Astrocyte (in vitro differentiated cells and primary cell): ENCODE data around the gene SEMA6A. TPM values are rescaled to one million over a fixed set of nuclear protein-coding genes. Genes with fewer than 3 reads are reported as not detected.

ENCODE experiments used
- DNase-seq: peaks from one replicate; pipeline ENCODE4 v3.0.0-alpha.2; 2010; ENCODE audit warnings: low read depth
- FAIRE-seq: peaks from 2 replicates; lab custom pipeline; 2011; peaks lifted over from hg19 to GRCh38; lab: Jason Lieb, UNC
- H2AFZ ChIP-seq: 2 replicates; pipeline ENCODE4 v1.6.0; 2012; ENCODE audit warnings: low read depth, low read length, inconsistent platforms
- H3K27ac ChIP-seq: 2 replicates; pipeline ENCODE4 v1.5.1; 2011; ENCODE audit warnings: low read depth, low read length, inconsistent platforms
- H3K27me3 ChIP-seq: 2 replicates; pipeline ENCODE4 v1.6.0; 2011; ENCODE audit warnings: low read length, inconsistent platforms; ENCODE audit not compliant: insufficient read depth
- H3K36me3 ChIP-seq: 2 replicates; pipeline ENCODE4 v1.5.1; 2011; ENCODE audit warnings: low read length, inconsistent platforms; ENCODE audit not compliant: insufficient read depth
- H3K4me1 ChIP-seq: 2 replicates; pipeline ENCODE4 v1.5.1; 2011; ENCODE audit warnings: low read length, inconsistent platforms; ENCODE audit not compliant: insufficient read depth
- H3K4me2 ChIP-seq: 2 replicates; pipeline ENCODE4 v1.6.0; 2012; ENCODE audit warnings: low read length, inconsistent platforms
- H3K4me3 ChIP-seq: 2 replicates; pipeline ENCODE4 v1.5.1; 2011; ENCODE audit warnings: low read depth, mild to moderate bottlenecking, low read length, inconsistent platforms; ENCODE audit not compliant: insufficient read depth
- H3K79me2 ChIP-seq: 2 replicates; pipeline ENCODE4 v1.6.0; 2012; ENCODE audit warnings: mild to moderate bottlenecking, low read length, inconsistent platforms; ENCODE audit not compliant: insufficient read depth
- H3K9ac ChIP-seq: 2 replicates; pipeline ENCODE4 v1.6.0; 2012; ENCODE audit warnings: mild to moderate bottlenecking, low read length, inconsistent platforms
- H3K9me3 ChIP-seq: 2 replicates; pipeline ENCODE4 v1.5.1; 2012; ENCODE audit warnings: low read depth, mild to moderate bottlenecking, low read length, inconsistent platforms; ENCODE audit not compliant: insufficient read depth
- H4K20me1 ChIP-seq: 2 replicates; pipeline ENCODE4 v1.6.0; 2012; ENCODE audit warnings: low read length, inconsistent platforms; ENCODE audit not compliant: insufficient read depth
- H3K27ac Mint-ChIP-seq: one replicate; pipeline ENCODE4 v1.8.0; 2021; ENCODE audit warnings: mild to moderate bottlenecking, mixed read lengths; ENCODE audit not compliant: unreplicated experiment
- H3K27me3 Mint-ChIP-seq: one replicate; pipeline ENCODE4 v1.8.0; 2021; ENCODE audit warnings: low read depth, mixed read lengths; ENCODE audit not compliant: unreplicated experiment
- H3K36me3 Mint-ChIP-seq: one replicate; pipeline ENCODE4 v1.8.0; 2021; ENCODE audit warnings: low read depth, mixed read lengths; ENCODE audit not compliant: unreplicated experiment
- H3K4me1 Mint-ChIP-seq: one replicate; pipeline ENCODE4 v1.8.0; 2021; ENCODE audit warnings: low read depth, mixed read lengths; ENCODE audit not compliant: unreplicated experiment
- H3K4me3 Mint-ChIP-seq: one replicate; pipeline ENCODE4 v1.8.0; 2021; ENCODE audit warnings: mild to moderate bottlenecking, moderate library complexity, mixed read lengths; ENCODE audit not compliant: unreplicated experiment
- H3K9me3 Mint-ChIP-seq: one replicate; pipeline ENCODE4 v1.8.0; 2021; ENCODE audit warnings: mild to moderate bottlenecking, mixed read lengths; ENCODE audit not compliant: unreplicated experiment
- EZH2 ChIP-seq: IDR thresholded peaks from 2 replicates; pipeline ENCODE4 v1.6.1; 2012; ENCODE audit warnings: mild to moderate bottlenecking, low read length, inconsistent platforms; ENCODE audit not compliant: insufficient read depth
- total RNA-seq: library from RNA; stranded (reverse); gene quantifications from 2 replicates; pipeline ENCODE4 v1.2.1, GENCODE V29; 2021
- TF ChIP-seq, protein P1 (sequence below): IDR thresholded peaks from 2 replicates; pipeline ENCODE4 v1.5.1; 2011; ENCODE audit warnings: low read depth, mild to moderate bottlenecking, inconsistent platforms, low read length, moderate library complexity; ENCODE audit not compliant: insufficient read depth

SEMA6A gene
- total RNA-seq, 1 donor from 2014 or later = 34.2 TPM

DNA sequence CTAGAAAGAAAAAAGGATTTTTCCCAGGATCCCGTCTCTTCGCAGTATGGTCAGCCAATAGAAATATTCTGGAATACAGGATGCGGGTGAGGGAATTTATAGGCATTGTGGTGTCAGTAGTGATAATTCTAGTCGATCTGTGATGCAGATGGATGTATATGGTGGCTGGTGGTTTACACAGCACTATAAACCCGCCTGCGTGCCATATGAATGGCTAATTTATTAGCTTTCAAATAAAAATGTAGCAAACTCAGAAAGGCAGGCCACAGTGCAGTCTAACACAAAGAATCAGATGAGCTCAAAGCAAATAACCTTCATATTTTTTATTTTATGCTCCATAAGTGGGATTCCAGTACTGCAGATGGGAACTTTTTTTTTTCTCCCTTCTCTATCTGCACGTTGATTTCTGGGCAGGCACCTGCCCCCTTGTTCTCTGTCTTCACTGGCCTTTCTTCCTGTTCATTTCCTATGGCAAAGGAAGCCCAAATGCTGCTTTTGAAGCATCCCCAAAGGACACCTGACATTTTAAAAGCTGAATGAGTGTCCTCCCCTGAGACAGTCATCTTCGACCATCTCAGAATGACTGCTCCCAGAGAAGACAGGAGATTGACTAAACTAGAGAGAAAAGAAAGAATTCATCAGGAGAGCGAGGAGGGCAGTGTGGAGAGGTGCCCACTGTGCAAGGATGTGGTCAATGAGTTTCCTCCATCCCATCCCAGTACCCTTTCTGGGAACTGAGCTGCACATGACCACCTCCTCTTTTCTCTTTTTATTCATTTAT is 52.1 kb downstream of the SEMA6A start:
- Histone ChIP-seq H3K27me3 (peaks cover 9% of the 10 kb centered on the region), H3K36me3 (no peaks in the 10 kb centered on the region), H2AFZ (no peak overlapping the region), H4K20me1 (no peaks in the 10 kb centered on the region), H3K4me2 (no peak overlapping the region), H3K9me3 (no peaks in the 10 kb centered on the region), H3K4me1 (no peaks in the 10 kb centered on the region), H3K27ac (no peak overlapping the region), H3K79me2 (no peaks in the 10 kb centered on the region), H3K4me3 (no peak overlapping the region), H3K9ac (no peak overlapping the region)
- H3K4me1 Mint-ChIP-seq = peaks cover 22% of the 10 kb centered on the region
- no peak overlapping the region for H3K27ac Mint-ChIP-seq
- H3K36me3 Mint-ChIP-seq = peaks cover 3% of the 10 kb centered on the region
- H3K4me3 Mint-ChIP-seq = no peak overlapping the region
- TF ChIP-seq, protein P1, sequence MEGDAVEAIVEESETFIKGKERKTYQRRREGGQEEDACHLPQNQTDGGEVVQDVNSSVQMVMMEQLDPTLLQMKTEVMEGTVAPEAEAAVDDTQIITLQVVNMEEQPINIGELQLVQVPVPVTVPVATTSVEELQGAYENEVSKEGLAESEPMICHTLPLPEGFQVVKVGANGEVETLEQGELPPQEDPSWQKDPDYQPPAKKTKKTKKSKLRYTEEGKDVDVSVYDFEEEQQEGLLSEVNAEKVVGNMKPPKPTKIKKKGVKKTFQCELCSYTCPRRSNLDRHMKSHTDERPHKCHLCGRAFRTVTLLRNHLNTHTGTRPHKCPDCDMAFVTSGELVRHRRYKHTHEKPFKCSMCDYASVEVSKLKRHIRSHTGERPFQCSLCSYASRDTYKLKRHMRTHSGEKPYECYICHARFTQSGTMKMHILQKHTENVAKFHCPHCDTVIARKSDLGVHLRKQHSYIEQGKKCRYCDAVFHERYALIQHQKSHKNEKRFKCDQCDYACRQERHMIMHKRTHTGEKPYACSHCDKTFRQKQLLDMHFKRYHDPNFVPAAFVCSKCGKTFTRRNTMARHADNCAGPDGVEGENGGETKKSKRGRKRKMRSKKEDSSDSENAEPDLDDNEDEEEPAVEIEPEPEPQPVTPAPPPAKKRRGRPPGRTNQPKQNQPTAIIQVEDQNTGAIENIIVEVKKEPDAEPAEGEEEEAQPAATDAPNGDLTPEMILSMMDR = no peak
- no peak for TF ChIP-seq EZH2
- DNase-seq (no peak), FAIRE-seq (no peak)
- no peaks in the 10 kb centered on the region for H3K27me3 Mint-ChIP-seq
- H3K9me3 Mint-ChIP-seq = peaks cover 2% of the 10 kb centered on the region

DNA sequence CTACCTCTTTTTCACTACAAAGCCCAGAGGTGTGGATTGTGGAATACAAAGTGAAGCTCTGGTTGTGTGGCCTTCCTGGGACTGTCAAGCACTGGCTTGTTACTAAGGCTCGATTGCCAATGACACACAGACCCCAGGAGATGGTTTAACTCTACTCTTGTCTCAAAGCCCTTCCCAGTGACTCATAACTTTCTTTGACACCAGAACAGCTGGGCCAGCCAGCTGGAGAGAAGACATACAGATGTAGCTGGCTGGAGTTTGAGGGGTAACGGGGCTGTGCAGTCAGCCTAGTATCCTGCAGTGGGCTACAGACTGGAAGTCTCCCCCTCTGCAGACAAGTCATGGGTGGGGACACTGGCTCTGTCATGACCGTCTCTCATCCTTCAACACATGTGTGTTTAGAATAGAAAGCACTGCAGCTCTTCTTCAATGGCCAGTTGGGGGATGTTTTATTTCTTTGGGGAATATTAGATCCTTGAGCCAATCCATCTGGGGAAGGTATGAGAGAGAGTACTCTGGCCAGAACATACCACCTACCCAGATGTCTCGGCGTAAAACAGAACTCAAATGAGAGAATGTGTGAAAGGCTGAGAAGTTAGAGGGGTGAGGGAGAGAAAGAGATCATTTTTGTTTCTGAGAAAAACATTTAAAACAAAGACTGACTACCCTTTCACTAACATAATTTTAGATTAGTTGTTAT is 53.3 kb downstream of the SEMA6A start:
- Histone ChIP-seq H3K27me3 (peaks cover 6% of the 10 kb centered on the region), H3K79me2 (no peaks in the 10 kb centered on the region), H3K27ac (no peak overlapping the region), H3K4me1 (no peaks in the 10 kb centered on the region), H4K20me1 (no peaks in the 10 kb centered on the region), H3K9ac (no peak overlapping the region), H3K4me3 (no peak overlapping the region), H3K36me3 (no peaks in the 10 kb centered on the region), H3K4me2 (no peak overlapping the region), H3K9me3 (no peaks in the 10 kb centered on the region), H2AFZ (no peak overlapping the region)
- TF ChIP-seq, protein P1 = no peak
- TF ChIP-seq EZH2 = no peak
- Mint-ChIP-seq H3K27me3 (no peaks in the 10 kb centered on the region), H3K9me3 (peaks cover 2% of the 10 kb centered on the region), H3K4me3 (no peak overlapping the region), H3K27ac (no peak overlapping the region), H3K36me3 (peaks cover 3% of the 10 kb centered on the region), H3K4me1 (peaks cover 22% of the 10 kb centered on the region)
- DNase-seq (no peak), FAIRE-seq (no peak)

DNA sequence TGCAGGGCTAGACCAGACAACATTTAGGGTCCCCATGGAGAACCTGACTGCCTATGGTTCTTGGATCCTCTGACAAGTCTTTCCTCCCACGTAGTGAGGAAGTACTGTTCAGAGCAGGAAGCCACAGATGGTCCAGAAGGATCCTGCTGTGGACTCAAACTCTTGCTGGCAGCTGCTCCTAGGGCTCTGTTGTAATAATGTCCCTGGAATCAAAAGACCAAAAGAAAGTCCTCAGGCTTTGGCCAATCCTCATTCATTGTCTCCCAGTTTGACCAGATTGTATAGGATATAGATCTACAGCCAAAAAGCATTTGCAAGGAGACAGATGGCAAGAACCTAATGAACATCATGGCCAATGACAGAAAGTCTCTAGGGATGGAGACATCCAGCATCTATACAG is 53.9 kb downstream of the SEMA6A start:
- peaks cover 26% of the 10 kb centered on the region for H3K4me1 Mint-ChIP-seq
- H3K9me3 ChIP-seq = no peaks in the 10 kb centered on the region
- no peaks in the 10 kb centered on the region for H4K20me1 ChIP-seq
- H3K9ac ChIP-seq = no peak overlapping the region
- DNase-seq (no peak), FAIRE-seq (no peak)
- peaks cover 7% of the 10 kb centered on the region for H3K27me3 ChIP-seq
- peaks cover 2% of the 10 kb centered on the region for H3K9me3 Mint-ChIP-seq
- no peak overlapping the region for H3K4me3 ChIP-seq
- H3K27ac ChIP-seq = no peak overlapping the region
- no peak overlapping the region for H3K27ac Mint-ChIP-seq
- no peaks in the 10 kb centered on the region for H3K4me1 ChIP-seq
- no peaks in the 10 kb centered on the region for H3K79me2 ChIP-seq
- no peak overlapping the region for H2AFZ ChIP-seq
- no peaks in the 10 kb centered on the region for H3K27me3 Mint-ChIP-seq
- no peak overlapping the region for H3K4me2 ChIP-seq
- peaks cover 3% of the 10 kb centered on the region for H3K36me3 Mint-ChIP-seq
- TF ChIP-seq, protein P1 = no peak
- TF ChIP-seq EZH2 = no peak
- H3K4me3 Mint-ChIP-seq = no peak overlapping the region
- no peaks in the 10 kb centered on the region for H3K36me3 ChIP-seq
